Activated T-helper 17 cell treated with anti-CD3 and anti-CD28 coated beads, Interleukin-2, amount 50 U/mL, for 72 hours (primary cell): ENCODE data around the gene C1orf198. TPM values are rescaled to one million over a fixed set of nuclear protein-coding genes. Genes with fewer than 3 reads are reported as not detected.
"Not testable (repeated sequence)": the region's sequence is repeated elsewhere in the genome, so short reads cannot be mapped to it uniquely, and the experiment has no call there.

Source experiments
- ATAC-seq: fragments of 150-1000 bp; cut with Tn5 transposase; replicated peaks from 2 replicates; pipeline ENCODE4 v1.10.0; 2021; ENCODE audit warnings: mild to moderate bottlenecking, moderate library complexity
- H3K27ac Mint-ChIP-seq: one replicate; pipeline ENCODE4 v1.8.0; 2022; ENCODE audit warnings: mixed read lengths
- H3K27me3 Mint-ChIP-seq: one replicate; pipeline ENCODE4 v1.8.0; 2022; ENCODE audit warnings: mixed read lengths
- H3K36me3 Mint-ChIP-seq: one replicate; pipeline ENCODE4 v1.8.0; 2022; ENCODE audit warnings: low read depth, mild to moderate bottlenecking, mixed read lengths
- H3K4me1 Mint-ChIP-seq: one replicate; pipeline ENCODE4 v1.8.0; 2022; ENCODE audit warnings: mixed read lengths
- H3K4me3 Mint-ChIP-seq: one replicate; pipeline ENCODE4 v1.8.0; 2022; ENCODE audit warnings: mild to moderate bottlenecking, mixed read lengths
- H3K9me3 Mint-ChIP-seq: one replicate; pipeline ENCODE4 v1.8.0; 2022; ENCODE audit warnings: mixed read lengths
- total RNA-seq, 2 donors: library from RNA; stranded (reverse); gene quantifications; one replicate each; pipeline ENCODE4 v1.2.3, GENCODE V29; 2022

Gene C1orf198
- total RNA-seq, 2 donors from 2014 or later, result 4.1 to 7.9 TPM

DNA sequence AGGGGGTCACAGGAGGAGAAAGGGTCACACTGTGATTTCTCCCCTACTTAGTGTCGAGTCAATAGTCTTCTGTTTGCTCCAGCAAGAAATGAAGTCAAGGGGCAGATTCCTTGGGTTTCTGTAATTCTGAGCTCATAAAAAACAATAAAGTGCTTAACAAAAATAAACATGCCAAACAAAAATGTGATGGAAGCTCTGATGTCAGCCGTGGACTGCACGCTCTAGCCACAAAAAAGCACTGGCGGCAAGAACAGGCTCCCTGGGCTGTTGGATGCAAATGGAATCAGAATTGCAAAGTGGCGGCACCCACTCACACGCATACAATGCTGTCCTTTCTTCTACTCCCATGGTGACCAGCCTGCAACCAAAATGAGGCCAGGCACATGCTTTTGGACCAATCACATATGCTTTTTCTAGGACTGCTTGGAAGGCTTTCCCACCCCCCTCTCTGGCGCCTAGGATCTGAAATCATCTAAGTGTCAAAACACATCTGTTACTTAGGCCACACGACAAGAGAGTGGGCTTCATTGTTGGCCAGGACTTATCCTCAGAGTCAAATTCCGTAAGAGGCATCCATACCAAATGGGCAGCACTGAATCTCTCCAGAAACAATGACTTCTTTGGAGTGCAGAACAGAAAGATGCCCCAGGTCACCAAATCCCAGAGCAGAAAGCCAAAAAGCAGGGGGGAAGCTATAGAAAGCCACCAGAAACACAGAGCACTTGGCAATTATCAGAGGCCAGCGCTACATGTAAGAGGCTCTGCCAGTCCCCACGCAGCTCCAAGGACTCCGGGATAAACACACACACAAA lies 9.2 kb downstream of the C1orf198 start:
- no peaks in the 10 kb centered on the region for H3K9me3 Mint-ChIP-seq
- H3K4me3 Mint-ChIP-seq, result no peak overlapping the region
- H3K36me3 Mint-ChIP-seq, result no peaks in the 10 kb centered on the region
- H3K4me1 Mint-ChIP-seq, result peaks cover 11% of the 10 kb centered on the region
- H3K27ac Mint-ChIP-seq, result no peak overlapping the region
- H3K27me3 Mint-ChIP-seq, result no peaks in the 10 kb centered on the region
- ATAC-seq, result no peak

DNA sequence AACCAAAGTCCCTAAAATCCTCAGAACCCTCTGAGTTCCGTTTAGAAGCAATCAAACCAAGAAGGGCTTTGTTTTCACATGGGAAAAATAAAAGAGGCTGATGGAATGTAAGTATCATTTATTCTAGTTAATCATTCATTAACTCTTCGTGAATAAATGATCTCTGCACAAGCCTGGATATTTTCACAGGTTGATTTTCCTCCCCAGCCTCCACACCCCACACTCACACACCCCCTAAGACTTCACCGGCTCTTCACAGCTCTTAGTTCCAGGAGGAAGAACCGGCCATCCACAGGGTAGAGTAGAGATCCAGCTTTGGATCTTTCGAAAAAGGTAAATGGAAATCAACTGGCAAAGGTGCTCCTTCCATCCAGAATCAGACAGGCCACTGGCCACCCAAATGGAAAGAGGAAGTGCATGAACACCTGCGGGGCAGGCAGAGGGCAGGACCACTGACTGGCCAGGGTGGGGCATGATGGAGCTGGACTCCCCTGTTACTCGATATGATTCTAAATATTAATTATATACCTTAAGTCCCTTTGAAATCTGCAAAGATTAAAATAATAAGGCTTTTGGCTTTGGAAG lies 10.0 kb downstream of the C1orf198 start:
- Mint-ChIP-seq H3K27me3 (no peaks in the 10 kb centered on the region), H3K4me3 (no peak overlapping the region), H3K9me3 (no peaks in the 10 kb centered on the region), H3K36me3 (no peaks in the 10 kb centered on the region), H3K27ac (no peak overlapping the region), H3K4me1 (peaks cover 8% of the 10 kb centered on the region)
- ATAC-seq, result no peak

DNA sequence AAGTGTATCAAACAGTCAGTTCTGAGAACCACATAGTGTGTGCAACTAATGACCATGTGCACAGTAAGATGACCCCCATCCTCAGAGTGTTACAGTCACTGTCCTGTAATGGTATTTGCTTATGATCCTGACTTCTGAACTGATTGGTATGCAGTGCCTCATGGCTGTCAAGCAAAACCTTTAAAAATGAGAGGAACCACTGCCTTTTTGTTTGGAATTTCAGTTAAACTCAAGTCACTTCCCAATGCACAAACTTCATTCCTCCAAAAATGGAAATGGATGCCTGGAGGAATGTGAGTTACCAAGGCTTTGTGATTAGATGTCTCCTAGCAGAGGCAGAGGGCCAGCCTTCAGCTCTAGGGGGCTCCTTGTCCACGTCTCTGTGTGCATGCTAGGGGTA lies 10.5 kb downstream of the C1orf198 start:
- H3K9me3 Mint-ChIP-seq, result no peaks in the 10 kb centered on the region
- no peak overlapping the region for H3K27ac Mint-ChIP-seq
- no peak overlapping the region for H3K4me3 Mint-ChIP-seq
- peaks cover 4% of the 10 kb centered on the region for H3K4me1 Mint-ChIP-seq
- no peaks in the 10 kb centered on the region for H3K36me3 Mint-ChIP-seq
- no peak for ATAC-seq
- H3K27me3 Mint-ChIP-seq, result no peaks in the 10 kb centered on the region

GRCh38 chr1:230857077-230857476 lies 11.2 kb downstream of the C1orf198 start:
- H3K36me3 Mint-ChIP-seq, result no peaks in the 10 kb centered on the region
- ATAC-seq, result no peak
- no peak overlapping the region for H3K27ac Mint-ChIP-seq
- no peaks in the 10 kb centered on the region for H3K27me3 Mint-ChIP-seq
- H3K9me3 Mint-ChIP-seq, result no peaks in the 10 kb centered on the region
- no peak overlapping the region for H3K4me3 Mint-ChIP-seq
- H3K4me1 Mint-ChIP-seq, result peaks cover 4% of the 10 kb centered on the region

DNA sequence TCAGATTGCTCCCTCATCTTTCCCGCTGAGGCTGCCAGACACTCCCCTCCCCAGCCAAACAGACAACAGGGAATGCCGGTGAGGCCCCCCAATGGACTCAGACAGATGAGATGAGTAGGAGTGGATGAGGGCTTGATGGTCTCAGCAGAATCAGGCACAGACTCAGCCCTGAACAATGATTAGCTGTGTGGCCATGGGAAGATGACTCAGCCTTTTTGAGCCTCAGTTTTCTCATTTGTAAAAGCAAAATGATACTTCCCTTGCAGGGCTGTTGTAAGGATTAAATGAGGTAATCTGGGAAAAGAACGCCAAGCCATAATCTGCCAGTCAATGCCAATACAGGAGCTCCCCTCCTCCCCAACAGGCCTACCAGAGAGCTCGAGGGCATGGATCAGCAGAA lies 12.4 kb downstream of the C1orf198 start:
- no peak for ATAC-seq
- peaks cover 4% of the 10 kb centered on the region for H3K4me1 Mint-ChIP-seq

DNA sequence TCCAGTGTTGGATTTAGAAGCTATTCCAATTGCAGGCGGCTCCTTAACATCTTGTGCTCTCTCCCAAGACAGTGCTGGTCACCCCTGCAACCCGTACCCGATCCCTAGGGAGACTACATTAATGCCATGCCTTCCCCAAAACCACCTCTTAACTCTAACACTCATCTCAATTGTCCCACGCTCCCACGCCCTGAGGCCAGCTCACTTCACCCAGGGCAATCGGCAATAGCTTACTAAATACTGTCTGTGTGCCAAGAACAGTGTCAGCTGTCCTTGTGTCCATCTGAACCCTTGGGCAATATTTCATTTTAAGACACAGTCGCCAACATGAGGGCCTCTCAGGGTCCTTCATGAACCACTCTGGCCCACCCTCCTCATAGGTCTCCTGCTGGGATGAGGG lies 13.9 kb downstream of the C1orf198 start:
- Mint-ChIP-seq H3K4me1 (no peaks in the 10 kb centered on the region), H3K36me3 (no peaks in the 10 kb centered on the region), H3K27me3 (no peaks in the 10 kb centered on the region), H3K4me3 (no peak overlapping the region), H3K27ac (no peak overlapping the region), H3K9me3 (no peaks in the 10 kb centered on the region)
- ATAC-seq, result no peak

More for the DNA sequence above, 12.4 kb downstream of the C1orf198 start:
- Mint-ChIP-seq H3K27ac (no peak overlapping the region), H3K9me3 (no peaks in the 10 kb centered on the region), H3K27me3 (no peaks in the 10 kb centered on the region), H3K36me3 (no peaks in the 10 kb centered on the region), H3K4me3 (no peak overlapping the region)

DNA sequence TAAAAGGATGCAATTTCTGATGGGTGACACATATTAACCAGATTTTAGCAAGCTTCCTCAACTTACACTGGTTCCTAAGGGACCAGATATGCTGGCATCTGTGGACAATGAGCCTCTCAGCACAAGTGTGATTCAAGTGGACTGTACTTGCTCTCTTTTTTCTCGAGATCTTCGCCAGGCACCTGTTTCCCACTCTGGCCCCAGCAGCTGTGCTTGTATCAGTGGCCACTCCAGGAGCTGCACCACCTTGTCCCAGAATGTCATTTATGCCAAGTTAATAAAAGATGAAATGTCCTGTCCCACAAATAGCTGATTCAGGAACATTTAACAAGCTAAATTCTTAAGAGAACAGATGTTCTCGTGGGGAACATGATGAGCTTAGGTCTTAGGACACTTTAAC lies 14.6 kb downstream of the C1orf198 start:
- no peaks in the 10 kb centered on the region for H3K4me1 Mint-ChIP-seq
- H3K36me3 Mint-ChIP-seq, result no peaks in the 10 kb centered on the region
- H3K9me3 Mint-ChIP-seq, result no peaks in the 10 kb centered on the region
- H3K4me3 Mint-ChIP-seq, result no peak overlapping the region
- ATAC-seq, result no peak
- H3K27me3 Mint-ChIP-seq, result no peaks in the 10 kb centered on the region
- no peak overlapping the region for H3K27ac Mint-ChIP-seq

- H3K4me3 Mint-ChIP-seq, result no peak overlapping the region
- no peaks in the 10 kb centered on the region for H3K9me3 Mint-ChIP-seq
- no peak for ATAC-seq
- H3K27ac Mint-ChIP-seq, result no peak overlapping the region
- H3K27me3 Mint-ChIP-seq, result no peaks in the 10 kb centered on the region
- no peaks in the 10 kb centered on the region for H3K4me1 Mint-ChIP-seq
- no peaks in the 10 kb centered on the region for H3K36me3 Mint-ChIP-seq
Measured at GRCh38 chr1:230852959-230853358, 15.4 kb downstream of the C1orf198 start.

DNA sequence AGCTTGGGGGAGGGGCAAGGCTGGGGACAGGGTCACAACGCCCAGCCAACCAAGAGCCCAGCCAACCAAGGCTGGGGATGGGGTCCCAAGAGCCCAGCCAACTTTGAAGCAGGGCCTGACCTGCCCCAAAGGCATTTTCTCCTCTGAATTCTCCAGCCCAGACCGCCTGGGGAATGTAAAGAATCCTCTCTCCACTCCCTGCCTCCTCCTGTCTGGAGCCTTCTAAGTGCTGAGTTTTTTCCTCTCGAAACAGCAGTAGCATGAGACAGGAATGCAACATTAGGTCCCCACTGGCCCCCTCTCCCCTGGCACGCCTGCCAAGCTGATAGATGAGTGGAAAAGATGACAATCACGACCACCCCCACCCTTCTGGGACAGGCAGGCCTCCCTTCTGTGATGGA lies 17.0 kb downstream of the C1orf198 start:
- Mint-ChIP-seq H3K27ac (no peak overlapping the region), H3K4me1 (no peaks in the 10 kb centered on the region), H3K9me3 (no peaks in the 10 kb centered on the region), H3K4me3 (no peak overlapping the region), H3K27me3 (no peaks in the 10 kb centered on the region), H3K36me3 (no peaks in the 10 kb centered on the region)
- ATAC-seq, result no peak

- no peaks in the 10 kb centered on the region for H3K36me3 Mint-ChIP-seq
- H3K4me1 Mint-ChIP-seq, result no peaks in the 10 kb centered on the region
- ATAC-seq, result no peak
- H3K9me3 Mint-ChIP-seq, result no peaks in the 10 kb centered on the region
- H3K27ac Mint-ChIP-seq, result no peak overlapping the region
- H3K27me3 Mint-ChIP-seq, result no peaks in the 10 kb centered on the region
- no peak overlapping the region for H3K4me3 Mint-ChIP-seq
Measured at GRCh38 chr1:230850547-230850946, 17.8 kb downstream of the C1orf198 start.

- no peaks in the 10 kb centered on the region for H3K4me1 Mint-ChIP-seq
- H3K9me3 Mint-ChIP-seq, result no peaks in the 10 kb centered on the region
- H3K36me3 Mint-ChIP-seq, result no peaks in the 10 kb centered on the region
- H3K4me3 Mint-ChIP-seq, result no peak overlapping the region
- no peaks in the 10 kb centered on the region for H3K27me3 Mint-ChIP-seq
- H3K27ac Mint-ChIP-seq, result no peak overlapping the region
- ATAC-seq, result no peak
Measured at GRCh38 chr1:230849451-230850224, 18.7 kb downstream of the C1orf198 start.

- no peaks in the 10 kb centered on the region for H3K4me1 Mint-ChIP-seq
- no peak overlapping the region for H3K27ac Mint-ChIP-seq
- H3K9me3 Mint-ChIP-seq, result no peaks in the 10 kb centered on the region
- no peaks in the 10 kb centered on the region for H3K36me3 Mint-ChIP-seq
- no peak overlapping the region for H3K4me3 Mint-ChIP-seq
- ATAC-seq, result no peak
- H3K27me3 Mint-ChIP-seq, result no peaks in the 10 kb centered on the region
Measured at GRCh38 chr1:230848235-230848634, 20.1 kb downstream of the C1orf198 start.

- H3K27me3 Mint-ChIP-seq, ATAC-seq, H3K27ac Mint-ChIP-seq, H3K9me3 Mint-ChIP-seq, H3K4me1 Mint-ChIP-seq, H3K36me3 Mint-ChIP-seq, H3K4me3 Mint-ChIP-seq: not testable (repeated sequence)
Measured at GRCh38 chr1:230845184-230845583, 23.1 kb downstream of the C1orf198 start.

DNA sequence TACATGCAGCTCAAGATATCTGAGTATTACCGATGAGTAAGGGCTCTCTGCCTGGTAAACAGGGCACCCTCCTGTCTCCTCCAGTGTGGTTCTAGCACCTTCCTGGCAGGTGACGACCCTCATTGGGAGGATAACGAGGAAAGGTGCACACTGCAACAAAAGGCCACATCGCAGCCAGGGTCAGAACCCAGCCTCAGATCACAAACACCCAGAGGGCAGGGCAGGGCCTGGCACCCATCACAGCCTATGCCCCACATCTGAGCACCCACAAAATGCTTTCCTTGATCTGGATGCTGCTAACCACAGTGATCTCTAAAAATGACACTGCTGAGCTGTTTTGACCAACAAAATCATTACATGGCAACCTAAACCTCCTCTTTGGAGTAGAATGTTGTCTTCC lies 23.8 kb downstream of the C1orf198 start:
- no peaks in the 10 kb centered on the region for H3K9me3 Mint-ChIP-seq
- no peaks in the 10 kb centered on the region for H3K27me3 Mint-ChIP-seq
- H3K4me1 Mint-ChIP-seq, result no peaks in the 10 kb centered on the region
- H3K4me3 Mint-ChIP-seq, result no peak overlapping the region
- ATAC-seq, result no peak
- H3K27ac Mint-ChIP-seq, result no peak overlapping the region
- peaks cover 8% of the 10 kb centered on the region for H3K36me3 Mint-ChIP-seq
